ENCODE measurements around the gene COL4A2.

DNA sequence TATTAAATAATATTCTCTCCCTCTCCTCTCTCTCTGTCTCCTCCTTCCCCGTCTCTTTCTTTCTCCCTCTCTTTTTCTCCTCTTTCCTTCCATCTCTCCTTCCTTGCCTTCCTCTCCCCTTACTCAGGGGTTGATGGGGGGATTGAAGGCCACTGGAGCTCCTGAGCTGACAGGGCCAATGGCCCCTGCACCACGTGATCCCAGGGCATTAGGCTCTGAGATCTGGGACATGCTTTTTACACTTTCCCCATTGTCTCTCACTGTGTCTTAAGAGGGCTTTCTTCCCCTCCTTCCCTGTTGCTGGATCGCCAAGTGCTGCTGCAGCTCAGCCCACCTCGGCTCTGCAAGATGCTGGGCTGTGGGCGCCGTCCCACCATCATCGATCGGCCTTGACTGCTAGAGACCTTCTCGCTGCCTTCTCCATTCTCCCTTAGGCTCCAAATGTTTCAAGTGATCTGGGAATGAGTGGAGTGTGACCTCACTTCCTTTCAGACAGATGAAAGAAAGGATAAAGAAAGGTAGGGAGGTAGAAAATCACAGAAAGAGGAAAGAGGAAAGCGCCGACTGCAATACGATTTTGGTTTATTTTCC is 42.3 kb upstream of the COL4A2 start:
- no peak for TF ChIP-seq POLR2A (IDR thresholded peaks at IDR 0.05)
- TF ChIP-seq, protein P1, sequence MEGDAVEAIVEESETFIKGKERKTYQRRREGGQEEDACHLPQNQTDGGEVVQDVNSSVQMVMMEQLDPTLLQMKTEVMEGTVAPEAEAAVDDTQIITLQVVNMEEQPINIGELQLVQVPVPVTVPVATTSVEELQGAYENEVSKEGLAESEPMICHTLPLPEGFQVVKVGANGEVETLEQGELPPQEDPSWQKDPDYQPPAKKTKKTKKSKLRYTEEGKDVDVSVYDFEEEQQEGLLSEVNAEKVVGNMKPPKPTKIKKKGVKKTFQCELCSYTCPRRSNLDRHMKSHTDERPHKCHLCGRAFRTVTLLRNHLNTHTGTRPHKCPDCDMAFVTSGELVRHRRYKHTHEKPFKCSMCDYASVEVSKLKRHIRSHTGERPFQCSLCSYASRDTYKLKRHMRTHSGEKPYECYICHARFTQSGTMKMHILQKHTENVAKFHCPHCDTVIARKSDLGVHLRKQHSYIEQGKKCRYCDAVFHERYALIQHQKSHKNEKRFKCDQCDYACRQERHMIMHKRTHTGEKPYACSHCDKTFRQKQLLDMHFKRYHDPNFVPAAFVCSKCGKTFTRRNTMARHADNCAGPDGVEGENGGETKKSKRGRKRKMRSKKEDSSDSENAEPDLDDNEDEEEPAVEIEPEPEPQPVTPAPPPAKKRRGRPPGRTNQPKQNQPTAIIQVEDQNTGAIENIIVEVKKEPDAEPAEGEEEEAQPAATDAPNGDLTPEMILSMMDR (IDR thresholded peaks at IDR 0.05), result no peak

Data from ovary (tissue), 3 donors.